Astrocyte of the cerebellum (primary cell): ENCODE measurements around the gene NEK6.

Source experiments
- DNase-seq: peaks from one replicate; pipeline ENCODE4 v3.0.0-alpha.2; 2011; ENCODE audit warnings: low read depth
- H3K4me3 ChIP-seq: 2 replicates; pipeline ENCODE4 v1.5.1; 2011; ENCODE audit warnings: mild to moderate bottlenecking, low read depth, low read length, moderate library complexity
- in situ Hi-C: cut with HindIII; loops from 2 replicates; pipeline ENCODE4 v1.10.0; 2017; ENCODE audit warnings: low sequenced_read_pairs
- TF ChIP-seq, protein P1 (sequence below): IDR thresholded peaks from 2 replicates; pipeline ENCODE4 v1.5.1; 2012; ENCODE audit warnings: low read length, low read depth, moderate library complexity, mild to moderate bottlenecking; ENCODE audit errors: missing control alignments

The NEK6 gene

DNA sequence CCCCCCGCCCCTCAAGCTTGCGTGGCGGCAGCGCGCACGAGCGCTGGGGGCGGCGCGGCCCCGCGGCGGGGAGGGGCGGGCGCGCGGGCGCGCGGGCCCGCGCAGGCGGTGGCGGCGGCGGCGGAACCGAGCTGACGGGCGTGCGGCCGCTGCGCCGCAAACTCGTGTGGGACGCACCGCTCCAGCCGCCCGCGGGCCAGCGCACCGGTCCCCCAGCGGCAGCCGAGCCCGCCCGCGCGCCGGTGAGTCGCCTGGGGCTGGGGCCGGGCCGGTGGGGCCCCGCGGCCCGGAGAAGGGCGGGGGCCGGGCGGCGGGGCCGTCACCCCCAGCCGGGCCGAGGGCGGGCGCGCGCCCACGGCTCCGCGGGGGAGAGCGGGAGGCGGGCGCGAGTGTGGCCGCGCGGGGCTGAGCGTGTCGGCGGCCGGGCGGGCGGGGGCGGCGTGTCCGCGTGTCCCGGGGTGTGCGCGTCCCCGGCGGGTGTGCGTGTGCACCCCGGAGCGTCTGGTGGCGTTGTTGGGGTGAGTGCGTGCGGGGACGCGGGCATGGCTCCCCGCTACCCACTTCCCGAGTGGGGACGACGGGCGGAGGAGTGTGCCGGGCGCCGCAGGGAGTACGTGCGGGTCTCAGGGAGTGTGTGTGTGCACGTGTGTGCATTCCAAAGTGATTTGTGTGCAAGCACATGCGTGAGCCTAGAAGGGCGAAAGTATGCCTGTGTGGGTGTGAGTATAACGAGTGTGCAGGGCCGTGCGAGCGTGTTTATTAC is at the start of gene NEK6:
Gene NEK6 (plus strand): TSS at position 106 of the 763 bp plus-strand sequence. CDS start 44,016 bp downstream, outside the sequence.
- in situ Hi-C loops = no loop called here
- peak within 1 kb of the TSS; percentile 91 for H3K4me3 ChIP-seq
- no peak for DNase-seq
- TF ChIP-seq, protein P1, sequence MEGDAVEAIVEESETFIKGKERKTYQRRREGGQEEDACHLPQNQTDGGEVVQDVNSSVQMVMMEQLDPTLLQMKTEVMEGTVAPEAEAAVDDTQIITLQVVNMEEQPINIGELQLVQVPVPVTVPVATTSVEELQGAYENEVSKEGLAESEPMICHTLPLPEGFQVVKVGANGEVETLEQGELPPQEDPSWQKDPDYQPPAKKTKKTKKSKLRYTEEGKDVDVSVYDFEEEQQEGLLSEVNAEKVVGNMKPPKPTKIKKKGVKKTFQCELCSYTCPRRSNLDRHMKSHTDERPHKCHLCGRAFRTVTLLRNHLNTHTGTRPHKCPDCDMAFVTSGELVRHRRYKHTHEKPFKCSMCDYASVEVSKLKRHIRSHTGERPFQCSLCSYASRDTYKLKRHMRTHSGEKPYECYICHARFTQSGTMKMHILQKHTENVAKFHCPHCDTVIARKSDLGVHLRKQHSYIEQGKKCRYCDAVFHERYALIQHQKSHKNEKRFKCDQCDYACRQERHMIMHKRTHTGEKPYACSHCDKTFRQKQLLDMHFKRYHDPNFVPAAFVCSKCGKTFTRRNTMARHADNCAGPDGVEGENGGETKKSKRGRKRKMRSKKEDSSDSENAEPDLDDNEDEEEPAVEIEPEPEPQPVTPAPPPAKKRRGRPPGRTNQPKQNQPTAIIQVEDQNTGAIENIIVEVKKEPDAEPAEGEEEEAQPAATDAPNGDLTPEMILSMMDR = no peak

DNA sequence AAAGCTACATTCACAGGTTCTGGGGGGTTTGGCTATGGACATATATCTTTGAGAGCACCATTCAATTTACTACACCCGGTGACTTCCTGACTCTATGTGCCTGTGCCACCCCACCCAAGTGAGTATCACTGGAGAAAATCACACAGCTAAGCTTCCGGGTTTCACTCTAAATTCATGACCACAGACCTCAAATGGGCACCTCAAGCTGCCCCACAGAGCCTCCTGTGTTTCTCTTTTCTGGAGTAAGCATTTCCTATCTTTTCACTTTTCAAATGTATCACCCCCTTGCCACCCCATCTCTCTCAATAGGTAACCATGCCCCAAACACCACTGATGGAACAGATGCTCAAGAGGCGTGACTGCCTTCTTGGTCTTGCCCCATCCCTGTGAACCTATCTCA is 49.2 kb upstream of the NEK6 start:
- in situ Hi-C loops = no loop called here
- TF ChIP-seq, protein P1 = no peak
- no peak for DNase-seq
- no peak overlapping the region for H3K4me3 ChIP-seq

DNA sequence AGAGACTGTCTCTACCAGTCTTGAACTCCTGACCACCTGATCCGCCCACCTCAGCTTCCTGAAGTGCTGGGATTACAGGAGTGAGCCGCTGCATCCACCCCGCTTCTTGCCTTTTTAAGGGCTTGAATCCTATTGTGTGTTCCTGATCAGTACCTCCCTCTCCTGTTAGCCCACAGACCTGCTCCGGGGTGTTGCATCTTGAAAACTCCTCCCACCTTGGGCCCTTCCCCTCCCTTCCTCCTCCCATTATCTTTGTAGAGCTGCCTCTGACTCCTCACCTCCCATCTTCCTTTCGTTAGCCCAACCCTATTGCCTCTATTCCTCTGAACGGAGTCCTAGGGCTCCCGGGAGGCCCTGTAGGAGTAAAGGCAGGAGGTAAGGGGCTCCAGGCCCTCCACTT is 48.5 kb upstream of the NEK6 start:
- TF ChIP-seq, protein P1 = no peak
- DNase-seq = no peak
- H3K4me3 ChIP-seq = no peak overlapping the region
- in situ Hi-C loops = no loop called here

DNA sequence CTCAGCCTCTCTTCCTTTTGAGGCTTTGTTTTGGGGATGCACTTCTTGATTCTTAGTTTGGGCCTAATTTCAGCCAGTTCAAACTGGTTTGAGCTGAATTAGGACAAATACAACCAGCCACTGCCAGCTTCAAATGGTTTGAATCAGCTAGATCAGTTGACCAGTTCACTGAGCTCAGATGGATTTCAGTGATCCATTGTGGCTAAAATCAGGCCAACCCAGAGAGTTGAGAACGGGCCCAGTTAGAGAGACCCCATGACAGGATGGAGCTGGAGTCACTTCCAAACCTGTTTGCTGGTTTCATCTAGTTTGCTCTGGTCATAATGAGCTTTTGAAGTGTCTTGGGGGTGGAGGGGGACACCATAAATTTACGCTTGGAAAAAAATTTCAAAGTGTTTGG is 48.0 kb upstream of the NEK6 start:
- DNase-seq = no peak
- in situ Hi-C loops = no loop called here
- H3K4me3 ChIP-seq = no peak overlapping the region
- TF ChIP-seq, protein P1 = no peak

DNA sequence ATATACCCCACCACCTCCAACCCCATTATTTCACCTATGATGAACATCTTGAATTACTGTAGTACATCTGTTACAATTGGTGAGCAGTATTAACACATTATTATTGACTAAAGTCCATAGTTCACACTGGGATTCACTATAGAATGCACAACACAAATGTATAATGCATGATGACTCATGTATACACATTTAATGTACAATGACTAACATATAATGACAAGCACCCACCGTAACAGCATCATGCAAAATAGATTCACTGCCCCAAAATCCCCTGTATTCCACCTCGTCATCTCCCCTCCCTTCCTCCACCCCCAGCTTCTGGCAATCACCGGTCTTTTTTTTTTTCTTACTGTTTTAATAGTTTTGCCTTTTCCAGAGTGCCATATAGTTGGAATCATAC is 47.1 kb upstream of the NEK6 start:
- no peak for DNase-seq
- TF ChIP-seq, protein P1 = no peak
- in situ Hi-C loops = no loop called here
- no peak overlapping the region for H3K4me3 ChIP-seq

DNA sequence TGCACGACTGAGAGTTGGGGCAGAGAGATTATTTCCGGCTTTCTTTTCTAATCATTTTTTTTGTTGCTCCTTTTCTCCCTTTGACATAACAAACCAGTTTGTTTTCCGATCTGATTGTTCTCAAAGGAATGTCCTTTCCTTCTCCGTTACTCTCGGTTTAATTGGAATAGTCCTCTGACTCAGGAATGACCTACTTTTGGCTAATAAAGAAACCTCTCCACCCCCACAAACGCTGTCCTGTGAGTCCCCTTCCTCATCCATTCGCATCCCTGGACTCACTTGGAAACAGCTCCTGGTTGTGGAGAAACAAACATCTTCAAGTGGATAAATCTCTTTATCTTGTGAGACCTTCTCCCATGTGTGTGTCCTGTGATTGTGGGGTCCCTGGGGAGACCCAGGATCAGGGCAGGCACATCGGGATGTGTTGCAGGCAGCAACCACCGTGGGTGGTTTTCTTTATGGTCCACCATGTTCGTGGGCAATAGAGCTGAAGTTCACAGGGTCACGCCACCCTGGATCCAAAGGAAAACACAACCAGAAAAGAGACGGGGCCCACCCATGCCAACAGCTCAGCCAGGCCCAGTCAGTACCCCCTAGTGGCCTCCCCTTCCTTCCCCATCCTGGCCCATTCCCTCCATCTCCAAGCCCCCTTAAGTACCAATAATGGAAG is 45.2 kb upstream of the NEK6 start:
- DNase-seq = no peak
- in situ Hi-C loops = no loop called here

More for the DNA sequence above, 45.2 kb upstream of the NEK6 start:
- TF ChIP-seq, protein P1 = no peak
- H3K4me3 ChIP-seq = no peak overlapping the region
